RWPE2 (cell line): ENCODE measurements around the gene ARFGAP3.

Experiments used
- ATAC-seq: fragments of 200-7000 bp; cut with Tn5 transposase; 3 replicates; pipeline ENCODE4 v1.9.1; 2021; ENCODE audit warnings: low read depth
- DNase-seq: peaks from one replicate; pipeline ENCODE4 v3.0.0-alpha.2; 2020; ENCODE audit warnings: low spot score
- H3K27ac ChIP-seq: fragments of 450-650 bp; 2 replicates; pipeline ENCODE4 v1.5.1; 2017; ENCODE audit warnings: mild to moderate bottlenecking; ENCODE audit not compliant: poor library complexity, severe bottlenecking
- H3K27me3 ChIP-seq: fragments of 250-450 bp; sonication (Bioruptor Pico); 2 replicates; pipeline ENCODE4 v1.5.1; 2021; ENCODE audit warnings: mild to moderate bottlenecking, moderate library complexity; ENCODE audit not compliant: insufficient read depth, poor library complexity, severe bottlenecking
- H3K36me3 ChIP-seq: fragments of 250-450 bp; sonication (Bioruptor Pico); 2 replicates; pipeline ENCODE4 v1.5.1; 2020; ENCODE audit warnings: low read depth, mild to moderate bottlenecking, moderate library complexity
- H3K4me1 ChIP-seq: fragments of 250-450 bp; sonication (Bioruptor Pico); 2 replicates; pipeline ENCODE4 v1.5.1; 2021; ENCODE audit warnings: mild to moderate bottlenecking, moderate library complexity; ENCODE audit not compliant: insufficient read depth, poor library complexity, severe bottlenecking
- H3K4me3 ChIP-seq: fragments of 250-450 bp; sonication (Bioruptor Pico); 2 replicates; pipeline ENCODE4 v1.5.1; 2021; ENCODE audit warnings: mild to moderate bottlenecking, moderate library complexity; ENCODE audit not compliant: severe bottlenecking
- H3K9me3 ChIP-seq: fragments of 250-450 bp; sonication (Bioruptor Pico); 2 replicates; pipeline ENCODE4 v1.5.1; 2021; ENCODE audit warnings: mild to moderate bottlenecking, moderate library complexity; ENCODE audit not compliant: severe bottlenecking
- CTCF ChIP-seq: fragments of 450-650 bp; IDR thresholded peaks from one replicate; pipeline ENCODE4 v1.5.1; 2017; ENCODE audit warnings: mild to moderate bottlenecking, moderate library complexity; ENCODE audit not compliant: poor library complexity, severe bottlenecking

ARFGAP3 gene

GRCh38 chr22:42893371-42894150 is 36.5 kb upstream of the ARFGAP3 start:
- DNase-seq (no peak), ATAC-seq (no peak)
- TF ChIP-seq CTCF, result no peak
- Histone ChIP-seq H3K27me3 (no peaks in the 10 kb centered on the region), H3K4me3 (no peak overlapping the region), H3K4me1 (no peaks in the 10 kb centered on the region), H3K9me3 (no peaks in the 10 kb centered on the region), H3K36me3 (peaks cover 31% of the 10 kb centered on the region), H3K27ac (no peak overlapping the region)

- DNase-seq (no peak), ATAC-seq (peak; percentile 10; the same call in 1 of the 3 replicates)
- no peak for TF ChIP-seq CTCF
- Histone ChIP-seq H3K9me3 (no peaks in the 10 kb centered on the region), H3K4me1 (no peaks in the 10 kb centered on the region), H3K4me3 (no peak overlapping the region), H3K27ac (no peak overlapping the region), H3K27me3 (no peaks in the 10 kb centered on the region), H3K36me3 (peaks cover 37% of the 10 kb centered on the region)
Observed at GRCh38 chr22:42892571-42893316, 35.7 kb upstream of the ARFGAP3 start.

GRCh38 chr22:42892156-42892555 is 35.1 kb upstream of the ARFGAP3 start:
- Histone ChIP-seq H3K27ac (no peak overlapping the region), H3K36me3 (peaks cover 37% of the 10 kb centered on the region), H3K4me1 (no peaks in the 10 kb centered on the region), H3K4me3 (no peak overlapping the region), H3K9me3 (no peaks in the 10 kb centered on the region), H3K27me3 (no peaks in the 10 kb centered on the region)
- ATAC-seq (no peak), DNase-seq (no peak)
- TF ChIP-seq CTCF, result no peak

- no peak for TF ChIP-seq CTCF
- Histone ChIP-seq H3K4me3 (no peak overlapping the region), H3K9me3 (no peaks in the 10 kb centered on the region), H3K27ac (no peak overlapping the region), H3K27me3 (no peaks in the 10 kb centered on the region), H3K36me3 (peaks cover 37% of the 10 kb centered on the region), H3K4me1 (no peaks in the 10 kb centered on the region)
- ATAC-seq (no peak), DNase-seq (no peak)
Observed at GRCh38 chr22:42891696-42892095, 34.6 kb upstream of the ARFGAP3 start.
